HEK293T (cell line): ENCODE results near the gene MYLK.

Source experiments
- BHLHE40 ChIP-seq: fragments of 450-650 bp; IDR thresholded peaks from 2 replicates; pipeline ENCODE4 v1.6.1; 2016; ENCODE audit warnings: mild to moderate bottlenecking, moderate library complexity, borderline replicate concordance
- CTBP1 ChIP-seq: fragments of 450-650 bp; IDR thresholded peaks from 2 replicates; pipeline ENCODE4 v1.6.1; 2016; ENCODE audit warnings: borderline replicate concordance
- FOXA1 ChIP-seq: fragments of 450-650 bp; IDR thresholded peaks from 2 replicates; pipeline ENCODE4 v1.6.1; 2016; ENCODE audit warnings: mild to moderate bottlenecking
- FOXK2 ChIP-seq: fragments of 450-650 bp; IDR thresholded peaks from 2 replicates; pipeline ENCODE4 v1.6.1; 2016; ENCODE audit warnings: mild to moderate bottlenecking
- L3MBTL2 ChIP-seq: fragments of 450-650 bp; conservative IDR thresholded peaks from 2 replicates; pipeline ENCODE4 v1.6.1; 2016; ENCODE audit warnings: mild to moderate bottlenecking
- NFRKB ChIP-seq: fragments of 450-650 bp; IDR thresholded peaks from 2 replicates; pipeline ENCODE4 v1.6.1; 2016; ENCODE audit warnings: mild to moderate bottlenecking, moderate library complexity
- SP1 ChIP-seq: fragments of 450-650 bp; IDR thresholded peaks from 2 replicates; pipeline ENCODE4 v1.6.1; 2017
- SUZ12 ChIP-seq: fragments of 450-650 bp; IDR thresholded peaks from 2 replicates; pipeline ENCODE4 v1.6.1; 2016; ENCODE audit warnings: mild to moderate bottlenecking
- TARDBP ChIP-seq: fragments of 450-650 bp; IDR thresholded peaks from 2 replicates; pipeline ENCODE4 v1.6.1; 2016
- TF ChIP-seq, protein P1 (sequence below): fragments of 450-650 bp; IDR thresholded peaks from 2 replicates; pipeline ENCODE4 v1.6.1; 2016

- TF ChIP-seq BHLHE40: no peak
- no peak for TF ChIP-seq FOXA1
- TF ChIP-seq CTBP1: no peak
- TF ChIP-seq, protein P1, sequence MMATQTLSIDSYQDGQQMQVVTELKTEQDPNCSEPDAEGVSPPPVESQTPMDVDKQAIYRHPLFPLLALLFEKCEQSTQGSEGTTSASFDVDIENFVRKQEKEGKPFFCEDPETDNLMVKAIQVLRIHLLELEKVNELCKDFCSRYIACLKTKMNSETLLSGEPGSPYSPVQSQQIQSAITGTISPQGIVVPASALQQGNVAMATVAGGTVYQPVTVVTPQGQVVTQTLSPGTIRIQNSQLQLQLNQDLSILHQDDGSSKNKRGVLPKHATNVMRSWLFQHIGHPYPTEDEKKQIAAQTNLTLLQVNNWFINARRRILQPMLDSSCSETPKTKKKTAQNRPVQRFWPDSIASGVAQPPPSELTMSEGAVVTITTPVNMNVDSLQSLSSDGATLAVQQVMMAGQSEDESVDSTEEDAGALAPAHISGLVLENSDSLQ: no peak
- no peak for TF ChIP-seq NFRKB
- no peak for TF ChIP-seq SP1
- no peak for TF ChIP-seq SUZ12
- TF ChIP-seq TARDBP: no peak
- TF ChIP-seq FOXK2: no peak
- TF ChIP-seq L3MBTL2: no peak
Measured at GRCh38 chr3:123776071-123776782, 107.9 kb downstream of the MYLK start.
